Hepatocyte (in vitro differentiated cells): ENCODE data around the gene NHS. TPM values are rescaled to one million over a fixed set of nuclear protein-coding genes. Genes with fewer than 3 reads are reported as not detected.

Experiments used
- DNase-seq: peaks from one replicate; pipeline ENCODE4 v3.0.0-alpha.2; 2016; ENCODE audit warnings: low spot score
- H2AFZ ChIP-seq: fragments of 200-600 bp; sonication (generic); 2 replicates; pipeline ENCODE4 v1.6.0; 2016; ENCODE audit warnings: antibody characterized with exemption, mild to moderate bottlenecking
- H3K27ac ChIP-seq: fragments of 200-600 bp; sonication (generic); 2 replicates; pipeline ENCODE4 v1.5.1; 2016; ENCODE audit warnings: mild to moderate bottlenecking
- H3K27me3 ChIP-seq: fragments of 200-600 bp; sonication (generic); 2 replicates; pipeline ENCODE4 v1.6.1; 2016
- H3K36me3 ChIP-seq: fragments of 200-600 bp; sonication (generic); replicated peaks from 2 replicates; pipeline ENCODE4 v1.5.1; 2016; ENCODE audit warnings: low read depth; ENCODE audit not compliant: insufficient read depth
- H3K4me1 ChIP-seq: fragments of 200-600 bp; sonication (generic); 2 replicates; pipeline ENCODE4 v1.5.1; 2016; ENCODE audit warnings: mild to moderate bottlenecking, moderate library complexity; ENCODE audit not compliant: insufficient read depth
- H3K4me2 ChIP-seq: fragments of 200-600 bp; sonication (generic); 2 replicates; pipeline ENCODE4 v1.6.0; 2016
- H3K4me3 ChIP-seq: fragments of 200-600 bp; sonication (generic); 2 replicates; pipeline ENCODE4 v1.5.1; 2016; ENCODE audit warnings: mild to moderate bottlenecking
- H3K79me2 ChIP-seq: fragments of 200-600 bp; sonication (generic); 2 replicates; pipeline ENCODE4 v1.6.0; 2017; ENCODE audit warnings: mild to moderate bottlenecking
- H3K9me2 ChIP-seq: fragments of 200-600 bp; sonication (generic); replicated peaks from 2 replicates; pipeline ENCODE4 v1.6.0; 2017; ENCODE audit warnings: mild to moderate bottlenecking; ENCODE audit not compliant: insufficient read depth
- H3K9me3 ChIP-seq: fragments of 200-600 bp; sonication (generic); 2 replicates; pipeline ENCODE4 v1.5.1; 2016; ENCODE audit warnings: low read depth, mild to moderate bottlenecking
- H4K20me1 ChIP-seq: fragments of 200-600 bp; sonication (generic); 2 replicates; pipeline ENCODE4 v1.6.0; 2016; ENCODE audit warnings: mild to moderate bottlenecking; ENCODE audit not compliant: insufficient read depth, poor library complexity, severe bottlenecking
- EZH2 ChIP-seq: fragments of 200-600 bp; sonication (generic); IDR thresholded peaks from 2 replicates; pipeline ENCODE4 v1.6.1; 2016; ENCODE audit warnings: antibody characterized with exemption, mild to moderate bottlenecking, borderline replicate concordance
- EZH2phosphoT487 ChIP-seq: fragments of 200-600 bp; sonication (generic); IDR thresholded peaks from one replicate; pipeline ENCODE4 v1.6.1; 2018; ENCODE audit warnings: antibody characterized with exemption, mild to moderate bottlenecking, low read depth, moderate library complexity; ENCODE audit not compliant: unreplicated experiment, severe bottlenecking
- WGBS: methylation state at CpG from one replicate; pipeline ENCODE4 v1.1.6; 2016; ENCODE audit warnings: low lambda C conversion rate; ENCODE audit errors: missing lambda C conversion rate; 5-methylcytosine and 5-hydroxymethylcytosine counted together
- polyA plus RNA-seq: library from polyadenylated mRNA; unstranded; fragments of >200 nt; fragmentation: Nextera tagmentation; extraction: Ambion mirVana; gene quantifications from 2 replicates; pipeline ENCODE4 v1.2.1, GENCODE V29; 2016
- total RNA-seq: library from RNA; depleted of rRNA; stranded (reverse); fragments of >200 nt; gene quantifications from 2 replicates; pipeline ENCODE4 v1.2.3, GENCODE V29; 2014
- TF ChIP-seq, protein P1 (sequence below): fragments of 200-600 bp; sonication (generic); IDR thresholded peaks from 2 replicates; pipeline ENCODE4 v1.5.1; 2016; ENCODE audit warnings: antibody characterized with exemption, mild to moderate bottlenecking; ENCODE audit not compliant: poor library complexity

The NHS gene
- total and polyA plus RNA-seq, 2 experiments from 2014 or later: 0.35 to 3.1 TPM

DNA sequence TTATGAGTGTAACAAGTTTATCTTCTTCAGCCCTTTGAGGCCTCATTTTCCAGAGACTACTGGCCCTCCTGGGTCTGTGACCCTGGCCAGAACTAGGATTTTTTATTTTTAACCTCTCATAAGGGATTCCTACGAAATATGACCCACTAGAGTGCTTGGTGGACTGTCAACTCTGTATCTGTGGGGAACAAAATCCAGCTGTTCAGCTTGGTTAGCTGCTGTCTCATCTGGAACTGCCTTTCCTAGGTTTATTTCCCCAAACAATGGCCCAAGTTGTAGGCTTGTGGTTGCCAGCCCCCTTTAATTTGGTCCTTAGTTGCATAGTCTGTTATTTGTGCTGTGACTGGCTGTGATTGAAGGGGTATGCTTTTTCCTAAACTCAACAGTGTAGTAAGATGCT lies 56.2 kb downstream of the NHS start:
- WGBS: 46% methylated on average over 1 of the region's 1 CpG
- Histone ChIP-seq H3K79me2 (no peaks in the 10 kb centered on the region), H4K20me1 (no peaks in the 10 kb centered on the region), H3K27me3 (no peaks in the 10 kb centered on the region), H3K4me1 (no peaks in the 10 kb centered on the region), H3K4me3 (no peak overlapping the region), H3K27ac (no peak overlapping the region), H3K36me3 (no peaks in the 10 kb centered on the region), H3K4me2 (no peak overlapping the region), H3K9me3 (no peaks in the 10 kb centered on the region), H3K9me2 (no peaks in the 10 kb centered on the region), H2AFZ (no peak overlapping the region)
- no peak for TF ChIP-seq EZH2
- TF ChIP-seq, protein P1, sequence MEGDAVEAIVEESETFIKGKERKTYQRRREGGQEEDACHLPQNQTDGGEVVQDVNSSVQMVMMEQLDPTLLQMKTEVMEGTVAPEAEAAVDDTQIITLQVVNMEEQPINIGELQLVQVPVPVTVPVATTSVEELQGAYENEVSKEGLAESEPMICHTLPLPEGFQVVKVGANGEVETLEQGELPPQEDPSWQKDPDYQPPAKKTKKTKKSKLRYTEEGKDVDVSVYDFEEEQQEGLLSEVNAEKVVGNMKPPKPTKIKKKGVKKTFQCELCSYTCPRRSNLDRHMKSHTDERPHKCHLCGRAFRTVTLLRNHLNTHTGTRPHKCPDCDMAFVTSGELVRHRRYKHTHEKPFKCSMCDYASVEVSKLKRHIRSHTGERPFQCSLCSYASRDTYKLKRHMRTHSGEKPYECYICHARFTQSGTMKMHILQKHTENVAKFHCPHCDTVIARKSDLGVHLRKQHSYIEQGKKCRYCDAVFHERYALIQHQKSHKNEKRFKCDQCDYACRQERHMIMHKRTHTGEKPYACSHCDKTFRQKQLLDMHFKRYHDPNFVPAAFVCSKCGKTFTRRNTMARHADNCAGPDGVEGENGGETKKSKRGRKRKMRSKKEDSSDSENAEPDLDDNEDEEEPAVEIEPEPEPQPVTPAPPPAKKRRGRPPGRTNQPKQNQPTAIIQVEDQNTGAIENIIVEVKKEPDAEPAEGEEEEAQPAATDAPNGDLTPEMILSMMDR: no peak
- no peak for TF ChIP-seq EZH2phosphoT487
- DNase-seq: no peak

DNA sequence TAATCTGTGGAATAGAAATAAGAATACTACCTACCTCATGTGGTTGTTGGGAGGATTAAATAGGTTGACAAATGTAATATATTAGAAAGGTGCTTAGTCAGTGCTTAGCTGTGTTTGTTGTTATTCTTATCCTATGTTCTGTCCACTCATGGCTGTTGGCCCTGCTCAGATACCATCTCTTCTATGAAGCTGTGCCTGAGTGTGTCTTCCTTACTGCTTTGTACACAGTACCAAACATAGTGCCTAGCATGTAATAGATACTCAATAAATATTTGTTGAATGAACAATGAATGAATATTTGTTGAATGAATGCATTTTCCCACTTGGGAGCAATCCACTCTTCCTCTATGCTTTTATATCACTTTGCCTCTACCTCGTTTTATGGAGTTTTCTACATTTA lies 57.2 kb downstream of the NHS start:
- TF ChIP-seq, protein P1: no peak

DNA sequence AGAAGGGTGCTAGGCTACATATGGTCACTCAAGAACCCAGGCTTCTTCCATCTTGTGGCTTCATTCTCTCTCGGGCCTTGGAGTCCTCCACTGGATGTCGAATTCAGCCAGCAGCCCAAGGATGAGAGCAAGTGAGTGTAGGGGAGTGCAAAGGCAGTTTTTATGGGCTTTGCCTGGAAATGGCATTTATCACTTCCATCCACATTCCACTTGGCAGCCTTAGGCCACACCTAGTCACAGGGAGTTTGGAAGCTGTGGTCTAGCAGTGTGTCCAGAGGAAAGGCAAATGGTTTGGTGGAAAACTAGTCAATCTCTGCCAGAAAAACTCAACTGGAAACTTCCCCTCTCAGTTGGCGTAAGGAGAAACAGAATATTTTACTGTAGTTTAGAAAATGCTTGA lies 59.0 kb downstream of the NHS start:
- no peak overlapping the region for H3K4me3 ChIP-seq
- H3K9me2 ChIP-seq: no peaks in the 10 kb centered on the region
- H4K20me1 ChIP-seq: no peaks in the 10 kb centered on the region
- TF ChIP-seq EZH2phosphoT487: no peak
- no peak overlapping the region for H3K27ac ChIP-seq
- H2AFZ ChIP-seq: no peak overlapping the region
- no peaks in the 10 kb centered on the region for H3K79me2 ChIP-seq
- H3K9me3 ChIP-seq: no peaks in the 10 kb centered on the region
- WGBS: 81% methylated on average over 3 of the region's 3 CpGs
- no peak for DNase-seq
- H3K4me1 ChIP-seq: no peaks in the 10 kb centered on the region
- H3K36me3 ChIP-seq: no peaks in the 10 kb centered on the region
- H3K27me3 ChIP-seq: no peaks in the 10 kb centered on the region
- no peak overlapping the region for H3K4me2 ChIP-seq

More for the DNA sequence above, 57.2 kb downstream of the NHS start:
- no peak overlapping the region for H3K4me3 ChIP-seq
- H3K4me1 ChIP-seq: no peaks in the 10 kb centered on the region
- H4K20me1 ChIP-seq: no peaks in the 10 kb centered on the region
- no peaks in the 10 kb centered on the region for H3K79me2 ChIP-seq
- no peaks in the 10 kb centered on the region for H3K9me2 ChIP-seq
- H3K36me3 ChIP-seq: no peaks in the 10 kb centered on the region
- DNase-seq: no peak
- H2AFZ ChIP-seq: no peak overlapping the region
- 60% methylated on average over 1 of the region's 1 CpG for WGBS
- no peaks in the 10 kb centered on the region for H3K9me3 ChIP-seq
- H3K27ac ChIP-seq: no peak overlapping the region
- H3K27me3 ChIP-seq: no peaks in the 10 kb centered on the region
- H3K4me2 ChIP-seq: no peak overlapping the region

DNA sequence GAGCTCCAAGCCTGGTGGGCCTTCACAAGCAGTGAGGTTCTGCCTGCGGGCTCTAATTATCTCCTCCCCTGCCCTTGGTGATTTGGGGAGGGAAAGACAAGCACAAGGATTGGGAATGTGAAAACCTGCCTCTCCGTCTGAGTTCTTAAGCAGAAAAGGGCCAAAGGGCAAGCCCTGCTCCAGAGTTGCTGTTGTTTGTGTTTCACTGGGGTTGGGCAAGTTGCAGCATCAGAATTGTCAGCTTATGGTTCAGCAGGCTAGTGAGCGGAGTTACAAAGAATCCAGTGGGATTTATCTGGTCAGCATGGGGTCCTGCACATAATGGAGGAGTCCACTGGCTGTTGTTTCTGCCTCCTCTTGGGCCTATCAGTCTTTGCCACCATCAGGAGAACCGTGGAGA lies 60.5 kb downstream of the NHS start:
- H3K27me3 ChIP-seq: no peaks in the 10 kb centered on the region
- H3K4me3 ChIP-seq: no peak overlapping the region
- no peaks in the 10 kb centered on the region for H3K9me3 ChIP-seq
- H2AFZ ChIP-seq: no peak overlapping the region
- H3K27ac ChIP-seq: peak overlapping the region; percentile 46
- H3K4me1 ChIP-seq: no peaks in the 10 kb centered on the region
- peak; percentile 22 for DNase-seq
- no peaks in the 10 kb centered on the region for H3K36me3 ChIP-seq
- no peak for TF ChIP-seq EZH2
- no peak for TF ChIP-seq EZH2phosphoT487
- TF ChIP-seq, protein P1: no peak
- H3K79me2 ChIP-seq: no peaks in the 10 kb centered on the region
- H3K4me2 ChIP-seq: no peak overlapping the region
- H4K20me1 ChIP-seq: no peaks in the 10 kb centered on the region
- no peaks in the 10 kb centered on the region for H3K9me2 ChIP-seq
- WGBS: 43% methylated on average over 4 of the region's 4 CpGs
